GM20000 (cell line): ENCODE measurements around the gene ZRANB3.
"Not testable (repeated sequence)": the region's sequence is repeated elsewhere in the genome, so short reads cannot be mapped to it uniquely, and the experiment has no call there.

Experiments used
- DNase-seq: peaks from one replicate; pipeline ENCODE4 v3.0.0; 2012; ENCODE audit warnings: low spot score
- CTCF ChIP-seq: IDR thresholded peaks from 2 replicates; pipeline ENCODE4 v1.5.1; 2012; ENCODE audit warnings: mild to moderate bottlenecking, control low read depth; ENCODE audit errors: extremely low read depth, missing control alignments

The ZRANB3 gene

GRCh38 chr2:135304694-135305093 lies 226.3 kb downstream of the ZRANB3 start:
- no peak for TF ChIP-seq CTCF
- DNase-seq, result no peak

GRCh38 chr2:135299658-135300244 lies 231.3 kb downstream of the ZRANB3 start:
- peak; percentile 27 for DNase-seq
- TF ChIP-seq CTCF, result no peak

GRCh38 chr2:135299165-135299564 lies 231.9 kb downstream of the ZRANB3 start:
- TF ChIP-seq CTCF, result no peak
- DNase-seq, result no peak

GRCh38 chr2:135287121-135287520 lies 243.9 kb downstream of the ZRANB3 start:
- DNase-seq, result not testable (repeated sequence)

GRCh38 chr2:135285391-135285790 lies 245.6 kb downstream of the ZRANB3 start:
- no peak for TF ChIP-seq CTCF
- DNase-seq, result no peak

- TF ChIP-seq CTCF, result no peak
Measured at GRCh38 chr2:135281379-135281778, 249.6 kb downstream of the ZRANB3 start.

GRCh38 chr2:135279209-135279608 lies 251.8 kb downstream of the ZRANB3 start:
- no peak for TF ChIP-seq CTCF
- DNase-seq, result no peak

More at GRCh38 chr2:135281379-135281778, 249.6 kb downstream of the ZRANB3 start:
- no peak for DNase-seq

- DNase-seq, result no peak
- TF ChIP-seq CTCF, result no peak
Measured at GRCh38 chr2:135276525-135276924, 254.5 kb downstream of the ZRANB3 start.
